CMK (cell line): ENCODE results near the gene PIGQ.
A peak's percentile ranks its signal among the peaks of the same experiment; 100 is the strongest.
"Not testable (repeated sequence)": the region's sequence is repeated elsewhere in the genome, so short reads cannot be mapped to it uniquely, and the experiment has no call there.

Experiments
- DNase-seq: peaks from one replicate; pipeline ENCODE4 v3.0.0-alpha.2; 2010; ENCODE audit warnings: low read depth

The PIGQ gene

GRCh38 chr16:586047-586644, 16.4 kb downstream of the PIGQ start:
- no peak for DNase-seq

- no peak for DNase-seq
These were observed 17.1 kb downstream of the PIGQ start for GRCh38 chr16:586645-587590.

GRCh38 chr16:588639-588888, 18.8 kb downstream of the PIGQ start:
- DNase-seq, result no peak

- peak; percentile 81 for DNase-seq
These were observed 19.3 kb downstream of the PIGQ start for GRCh38 chr16:588889-589657.

- DNase-seq, result peak; percentile 91
These were observed 20.0 kb downstream of the PIGQ start, which contains the start of gene RAB40C for GRCh38 chr16:589658-590187. RAB40C (plus strand) TSS chr16:590066; CDS start chr16:590292, 226 bp downstream.

- DNase-seq, result no peak
These were observed 20.5 kb downstream of the PIGQ start for GRCh38 chr16:590188-590814.

DNA sequence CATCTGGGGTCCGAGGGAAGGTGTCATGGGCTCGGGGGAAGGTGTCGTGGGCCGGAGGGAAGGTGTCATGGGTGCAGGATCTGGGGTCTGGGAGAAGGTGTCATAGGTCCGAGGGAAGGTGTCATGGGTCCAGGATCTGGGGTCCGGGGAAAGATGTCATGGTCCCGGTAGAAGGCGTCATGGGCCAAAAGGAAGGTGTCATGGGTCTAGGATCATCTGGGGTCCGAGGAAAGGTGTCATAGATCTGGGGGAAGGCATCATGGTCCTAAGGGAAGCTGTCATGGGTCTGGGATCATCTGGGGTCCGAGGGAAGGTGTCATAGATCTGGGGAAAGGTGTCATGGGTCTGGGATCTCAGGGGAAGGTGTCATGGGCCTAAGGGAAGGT, 21.0 kb downstream of the PIGQ start:
- DNase-seq, result no peak

- no peak for DNase-seq
These were observed 21.5 kb downstream of the PIGQ start for GRCh38 chr16:591231-591630.

GRCh38 chr16:591892-592517, 22.2 kb downstream of the PIGQ start:
- DNase-seq, result no peak

DNA sequence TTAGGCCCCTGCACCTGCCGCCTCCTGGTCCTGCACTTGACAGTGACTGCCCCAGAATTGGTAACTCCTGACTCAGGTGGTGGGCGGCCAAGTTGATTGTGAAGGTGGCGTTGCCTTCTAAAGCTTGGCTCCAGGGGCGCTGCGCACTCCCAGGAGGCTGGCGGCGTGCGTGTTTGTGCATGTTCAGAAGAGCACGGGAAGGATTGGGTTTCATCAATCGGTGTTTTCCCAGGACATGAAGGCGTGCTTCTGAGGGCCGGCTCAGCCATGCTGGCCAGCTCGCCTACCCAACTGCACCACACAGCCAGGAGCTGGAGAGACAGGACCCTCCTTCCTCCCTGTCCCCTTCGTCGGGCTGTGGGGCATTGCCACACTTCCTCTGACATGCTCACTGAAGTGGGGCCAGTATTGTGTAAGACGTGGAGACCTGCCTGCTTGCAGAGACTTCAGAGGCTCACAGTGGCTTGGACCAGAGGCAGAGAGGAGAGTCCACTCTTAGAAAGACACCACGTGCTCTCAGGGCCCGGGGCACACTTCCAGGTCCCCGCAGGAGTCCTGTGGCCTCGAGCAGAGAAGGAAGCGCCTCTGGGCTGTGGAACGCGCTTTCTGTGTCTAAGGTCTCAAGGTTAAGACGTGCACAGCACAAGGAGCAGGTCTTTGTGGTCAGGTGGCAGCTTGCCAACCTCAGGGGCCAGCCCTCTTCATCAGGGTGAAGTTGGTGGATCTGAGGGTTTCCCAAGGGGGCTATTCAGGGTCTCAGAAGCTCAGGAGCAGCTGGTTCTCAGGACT, 22.9 kb downstream of the PIGQ start:
- DNase-seq, result no peak

DNA sequence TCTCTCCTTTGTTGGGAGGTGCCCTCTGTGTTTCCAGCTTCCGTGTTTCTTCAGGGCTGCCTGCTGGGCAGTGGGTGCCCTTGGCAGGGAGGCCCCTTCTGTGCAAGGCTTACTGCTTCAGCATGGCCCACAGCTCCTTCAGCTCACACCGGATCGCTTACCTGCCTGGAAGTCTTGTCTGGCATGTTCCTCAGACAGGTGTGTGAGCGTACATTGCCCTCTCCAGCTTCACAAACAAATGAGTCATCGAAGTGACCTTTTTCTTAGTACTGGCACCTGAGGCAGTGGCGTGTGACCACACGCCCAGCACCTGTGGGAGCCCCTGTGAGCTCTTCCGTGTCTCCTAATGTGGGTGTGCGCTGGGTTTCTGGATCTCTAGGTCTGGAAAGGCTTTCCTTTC, 23.6 kb downstream of the PIGQ start:
- DNase-seq, result no peak

- no peak for DNase-seq
These were observed 24.0 kb downstream of the PIGQ start for GRCh38 chr16:593807-594206.

DNA sequence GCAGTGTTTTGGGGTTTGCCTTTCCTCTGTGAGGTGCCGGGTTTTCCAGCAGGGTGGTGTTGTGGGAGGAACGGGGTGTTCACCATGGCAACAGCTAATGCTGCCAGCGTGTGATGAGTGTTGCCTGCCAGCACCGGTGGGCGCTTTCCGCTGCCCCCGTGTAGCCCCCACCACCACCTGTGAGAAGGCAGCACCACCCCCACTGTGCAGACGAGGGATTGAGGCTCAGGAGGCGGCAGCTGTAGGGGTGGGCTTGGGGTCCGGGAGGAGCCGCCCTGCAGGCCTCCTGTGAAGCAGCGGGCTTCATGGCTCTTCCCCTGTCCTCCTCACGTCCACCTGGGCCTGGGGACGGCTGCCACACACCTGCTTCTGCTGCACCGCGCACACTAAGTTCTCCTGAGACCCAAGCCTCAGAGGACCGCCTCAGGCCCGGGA, 25.3 kb downstream of the PIGQ start:
- no peak for DNase-seq

DNA sequence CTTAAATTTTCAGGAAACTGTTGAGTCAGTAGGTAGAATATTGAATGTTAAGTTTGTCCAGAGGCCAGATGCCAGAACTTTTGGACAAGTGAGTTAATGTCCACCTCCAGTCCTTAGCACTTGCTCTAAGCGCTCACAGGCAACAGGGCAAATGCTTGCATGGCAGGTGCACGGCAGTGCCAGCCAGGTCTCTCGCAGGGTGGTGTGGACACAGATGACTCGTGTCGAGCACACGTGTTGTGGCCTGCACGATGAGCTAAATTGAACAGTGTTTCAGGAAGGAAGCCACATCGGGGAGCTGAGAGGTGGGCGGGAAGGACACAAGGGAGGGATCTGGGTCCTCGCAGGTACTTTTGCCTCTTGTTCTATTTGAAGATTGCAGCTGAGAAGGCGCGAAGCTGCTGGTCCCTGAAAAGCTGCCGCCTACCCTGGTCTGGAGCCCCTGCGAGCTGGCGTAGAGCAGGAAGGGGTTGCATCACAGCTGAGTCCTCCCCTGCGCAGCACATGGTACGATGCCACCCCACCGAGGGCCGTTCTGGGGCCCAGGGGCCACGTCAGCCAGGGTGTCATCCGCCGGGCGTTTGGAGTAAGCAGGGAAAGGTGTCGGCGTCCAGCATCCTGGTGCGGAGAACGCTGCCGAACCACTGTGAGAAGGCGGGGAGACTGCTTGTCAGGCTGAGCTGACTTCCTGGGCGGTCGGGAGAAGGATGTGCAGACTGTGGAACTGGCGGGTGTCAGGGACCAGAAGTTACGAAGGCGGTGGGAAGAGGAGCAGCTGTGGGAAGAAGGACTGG, 26.4 kb downstream of the PIGQ start:
- no peak for DNase-seq

DNA sequence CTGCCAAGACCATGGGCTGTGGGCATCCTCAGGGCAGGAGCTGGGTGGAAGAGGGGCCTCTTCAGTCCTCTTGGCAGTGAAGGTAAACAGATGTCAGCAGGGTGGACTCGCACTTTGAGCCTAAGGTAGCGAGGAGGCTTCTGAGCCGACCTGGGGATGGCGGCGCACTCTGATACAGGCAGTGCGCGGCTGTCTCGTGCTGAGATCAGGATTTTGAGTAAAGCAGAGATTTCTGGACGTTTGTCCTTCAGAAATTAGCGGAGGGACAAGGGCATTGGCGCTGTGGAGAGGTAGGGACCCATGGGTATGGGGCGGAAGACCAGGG, 26.9 kb downstream of the PIGQ start:
- DNase-seq, result no peak

- DNase-seq, result not testable (repeated sequence)
These were observed 27.9 kb downstream of the PIGQ start for GRCh38 chr16:597655-598054.

GRCh38 chr16:598823-599739, 29.3 kb downstream of the PIGQ start:
- no peak for DNase-seq

- DNase-seq, result no peak
These were observed 31.0 kb downstream of the PIGQ start for GRCh38 chr16:600781-601180.

GRCh38 chr16:603933-604332, 34.2 kb downstream of the PIGQ start:
- no peak for DNase-seq
